GM18858 (cell line): Measurements from ENCODE around the gene UNC13C.

ENCODE experiments used
- ATAC-seq: cut with Tn5 transposase; IDR thresholded peaks from one replicate; pipeline ENCODE4 v1.9.1; 2021; ENCODE audit not compliant: unreplicated experiment

The UNC13C gene

GRCh38 chr15:54017251-54017650, 39.0 kb downstream of the UNC13C start:
- no peak for ATAC-seq

GRCh38 chr15:54017959-54018358, 39.7 kb downstream of the UNC13C start:
- no peak for ATAC-seq

GRCh38 chr15:54026258-54026657, 48.0 kb downstream of the UNC13C start:
- no peak for ATAC-seq

- no peak for ATAC-seq
These were observed 48.6 kb downstream of the UNC13C start for GRCh38 chr15:54026891-54027290.

- no peak for ATAC-seq
These were observed 50.8 kb downstream of the UNC13C start for GRCh38 chr15:54029081-54029480.

GRCh38 chr15:54032066-54032465, 53.8 kb downstream of the UNC13C start:
- ATAC-seq = no peak

- no peak for ATAC-seq
These were observed 55.2 kb downstream of the UNC13C start for GRCh38 chr15:54033356-54033860.

- ATAC-seq = no peak
These were observed 55.7 kb downstream of the UNC13C start for GRCh38 chr15:54033869-54034458.

GRCh38 chr15:54035616-54036015, 57.4 kb downstream of the UNC13C start:
- no peak for ATAC-seq

- ATAC-seq = no peak
These were observed 67.2 kb downstream of the UNC13C start for GRCh38 chr15:54045397-54045796.

- ATAC-seq = no peak
These were observed 67.9 kb downstream of the UNC13C start for GRCh38 chr15:54046093-54046492.

- ATAC-seq = no peak
These were observed 86.1 kb downstream of the UNC13C start for GRCh38 chr15:54064365-54064764.

GRCh38 chr15:54066403-54066802, 88.2 kb downstream of the UNC13C start:
- ATAC-seq = no peak

- no peak for ATAC-seq
These were observed 104.7 kb downstream of the UNC13C start for GRCh38 chr15:54082836-54083492.

- ATAC-seq = no peak
These were observed 105.3 kb downstream of the UNC13C start for GRCh38 chr15:54083501-54083900.

- no peak for ATAC-seq
These were observed 105.8 kb downstream of the UNC13C start for GRCh38 chr15:54083991-54084390.

- no peak for ATAC-seq
These were observed 110.6 kb downstream of the UNC13C start for GRCh38 chr15:54088837-54089236.

- ATAC-seq = no peak
These were observed 111.5 kb downstream of the UNC13C start for GRCh38 chr15:54089776-54090175.

- ATAC-seq = no peak
These were observed 113.4 kb downstream of the UNC13C start for GRCh38 chr15:54091651-54092050.

GRCh38 chr15:54094661-54095060, 116.4 kb downstream of the UNC13C start:
- ATAC-seq = no peak

GRCh38 chr15:54097019-54097418, 118.8 kb downstream of the UNC13C start:
- ATAC-seq = no peak

GRCh38 chr15:54099010-54099409, 120.8 kb downstream of the UNC13C start:
- ATAC-seq = no peak
